Fibroblast of the conjunctiva (primary cell): Measurements from ENCODE around the gene ALDOA.

Experiments used
- DNase-seq: peaks from one replicate; pipeline ENCODE4 v3.0.0-alpha.2; 2010; ENCODE audit warnings: low read depth

Gene ALDOA

DNA sequence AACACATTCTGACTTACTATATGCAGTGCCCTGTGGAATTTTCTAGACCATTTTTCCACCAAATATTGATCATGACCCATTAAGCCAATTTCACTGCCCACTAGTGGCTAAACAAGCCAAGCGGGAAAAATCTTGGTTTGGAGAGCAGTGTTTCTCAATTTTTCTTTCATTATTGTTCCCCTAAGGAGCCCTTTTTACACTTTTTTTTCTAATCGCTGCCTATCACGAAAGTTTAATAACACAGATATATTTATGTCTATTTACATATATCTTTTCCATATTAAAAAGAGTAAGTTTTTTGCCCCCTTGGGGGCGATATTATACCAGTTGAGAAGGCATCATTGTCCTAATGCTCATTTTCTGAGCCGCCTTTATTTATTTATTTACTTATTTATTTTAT is 23.7 kb upstream of the ALDOA start:
- DNase-seq: no peak

DNA sequence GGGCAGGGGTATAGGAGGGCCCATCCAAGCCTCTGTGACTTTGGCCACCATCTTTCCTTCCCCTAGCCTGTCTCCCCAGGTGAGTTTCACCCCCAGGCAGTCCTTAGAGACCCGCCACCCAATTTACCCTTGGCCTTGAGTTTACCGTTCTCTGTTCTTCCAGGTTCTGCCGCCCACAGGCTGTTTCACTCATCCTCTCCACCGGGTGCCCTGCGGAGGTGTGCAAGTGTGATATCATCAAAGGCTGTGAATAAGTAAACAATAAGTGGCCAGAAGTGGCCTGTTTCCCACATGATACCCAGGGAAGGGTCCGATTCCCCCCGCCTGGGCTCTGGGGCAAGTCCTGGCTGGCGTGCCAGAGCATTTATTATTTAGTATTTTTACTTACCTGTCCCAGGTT is 19.4 kb upstream of the ALDOA start:
- DNase-seq: no peak

DNA sequence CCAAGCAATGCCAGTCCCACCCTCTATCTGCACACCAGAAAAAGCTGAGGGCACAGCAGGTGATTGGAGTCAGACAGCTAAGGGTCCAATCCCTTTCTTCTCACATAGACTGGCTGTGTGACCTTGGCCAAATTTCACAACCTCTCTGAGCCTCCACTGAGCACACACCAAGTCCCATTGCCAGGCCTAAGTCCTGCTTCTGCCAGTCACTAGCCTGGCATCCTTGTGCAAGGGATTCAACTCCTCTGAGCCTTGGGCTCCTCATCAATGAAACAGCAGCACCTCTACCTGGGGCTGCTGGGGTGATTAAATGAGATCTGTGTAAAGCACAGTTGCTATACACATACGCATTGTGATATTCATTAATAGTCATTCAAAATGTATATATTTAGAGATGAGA is 19.0 kb upstream of the ALDOA start:
- DNase-seq: no peak

DNA sequence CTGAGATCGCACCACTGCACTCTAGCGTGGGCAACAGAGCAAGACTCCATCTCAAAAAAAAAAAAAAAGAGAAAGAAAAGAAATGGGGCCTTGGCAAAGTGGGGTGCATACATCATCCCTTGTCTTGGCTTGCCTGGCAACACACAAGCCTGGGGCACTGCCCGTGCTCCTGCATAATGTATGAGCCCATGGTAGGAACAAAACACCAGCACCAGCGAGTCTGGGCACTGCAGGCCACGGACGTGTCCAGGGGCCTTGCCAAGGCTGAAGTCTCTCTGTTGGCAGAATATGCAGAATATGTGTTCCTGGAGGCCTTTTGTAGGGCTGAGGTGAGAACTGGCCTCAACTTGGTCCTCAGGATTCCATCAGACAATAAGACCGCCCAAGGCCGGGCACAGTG is 15.7 kb upstream of the ALDOA start:
- DNase-seq: no peak

DNA sequence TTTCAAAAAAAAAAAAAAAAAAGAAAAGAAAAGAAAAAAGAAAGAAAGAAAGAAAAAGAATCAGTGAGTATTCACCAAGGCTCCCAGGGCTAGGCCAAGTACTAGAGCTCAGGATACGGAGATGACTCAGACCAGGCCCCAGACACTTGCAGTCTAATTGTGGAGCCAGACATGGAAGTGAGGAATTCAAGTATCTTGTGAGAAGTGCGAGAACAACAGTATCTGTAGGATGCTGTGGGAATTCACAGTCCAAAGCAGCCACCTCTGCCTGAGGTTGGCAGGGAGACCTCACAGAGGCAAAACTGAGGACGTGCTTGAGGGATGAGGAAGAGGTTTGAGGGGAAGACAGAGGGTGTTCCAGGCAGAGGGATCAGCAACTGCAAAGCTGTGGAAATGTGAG is 14.0 kb upstream of the ALDOA start:
- DNase-seq: no peak

DNA sequence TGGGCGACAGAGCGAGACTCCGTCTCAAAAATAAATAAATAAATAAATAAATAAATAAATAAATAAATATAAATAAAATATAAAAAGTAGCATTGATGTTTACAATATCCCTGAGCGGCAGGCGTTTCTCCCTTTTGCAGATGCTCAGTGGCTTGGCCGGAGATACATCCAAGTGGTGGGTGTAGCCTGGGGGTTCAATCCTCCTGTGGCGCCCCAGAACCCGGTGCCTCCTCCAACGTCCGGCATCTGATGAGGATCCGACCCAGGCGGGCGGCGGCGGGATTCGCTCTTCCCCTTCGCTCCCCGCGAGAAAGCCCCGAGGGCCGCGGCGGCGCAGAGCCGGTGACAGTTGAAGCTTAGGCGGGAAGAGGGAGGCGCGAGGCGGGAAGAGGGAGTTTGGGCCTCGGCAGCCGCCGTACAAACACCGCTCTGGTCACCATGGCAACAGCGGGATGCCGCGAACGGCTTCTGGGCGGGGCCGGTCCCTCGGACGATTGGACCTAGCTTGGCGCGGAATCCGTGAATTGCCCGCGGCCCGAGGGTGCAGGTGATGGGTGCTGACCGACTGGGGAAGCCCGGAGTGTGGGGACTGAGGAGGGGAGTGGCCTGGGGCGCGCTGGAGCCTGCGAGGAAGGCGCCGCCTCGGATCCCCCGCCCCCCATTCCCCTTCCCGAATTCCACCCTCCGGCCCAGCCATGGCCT is 12.7 kb upstream of the ALDOA start:
- peak; percentile 80 for DNase-seq

DNA sequence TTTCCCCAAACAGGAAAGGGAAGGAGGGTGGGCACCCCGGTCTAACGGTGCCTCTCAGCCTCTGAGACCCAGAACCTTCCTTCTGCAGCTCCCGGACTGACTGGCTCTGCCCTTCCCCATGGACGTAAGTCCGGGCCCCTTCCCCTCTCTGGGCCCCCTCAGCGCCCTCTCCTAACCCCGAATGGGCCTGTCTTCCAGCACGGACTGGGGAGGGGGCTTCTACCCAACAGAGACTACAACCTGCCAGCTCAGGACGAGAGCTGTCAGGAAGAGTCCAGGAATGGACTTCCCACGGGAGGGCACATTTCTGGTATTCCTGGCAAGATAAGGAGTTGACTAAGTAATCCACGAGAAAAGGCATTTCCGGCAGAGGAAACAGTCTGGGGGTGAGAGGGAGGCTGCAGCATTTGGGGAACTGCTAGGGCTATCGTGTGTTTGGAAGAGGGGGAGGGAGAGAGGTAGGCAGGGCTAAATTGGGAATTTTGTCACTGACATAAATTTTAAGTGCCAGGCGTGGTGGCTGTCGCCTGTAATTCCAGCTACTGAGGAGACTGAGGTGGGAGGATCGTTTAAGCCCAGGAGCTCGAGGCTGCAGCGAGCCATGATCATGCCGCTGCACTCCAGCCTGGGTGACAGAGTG is 12.1 kb upstream of the ALDOA start:
- DNase-seq: no peak

DNA sequence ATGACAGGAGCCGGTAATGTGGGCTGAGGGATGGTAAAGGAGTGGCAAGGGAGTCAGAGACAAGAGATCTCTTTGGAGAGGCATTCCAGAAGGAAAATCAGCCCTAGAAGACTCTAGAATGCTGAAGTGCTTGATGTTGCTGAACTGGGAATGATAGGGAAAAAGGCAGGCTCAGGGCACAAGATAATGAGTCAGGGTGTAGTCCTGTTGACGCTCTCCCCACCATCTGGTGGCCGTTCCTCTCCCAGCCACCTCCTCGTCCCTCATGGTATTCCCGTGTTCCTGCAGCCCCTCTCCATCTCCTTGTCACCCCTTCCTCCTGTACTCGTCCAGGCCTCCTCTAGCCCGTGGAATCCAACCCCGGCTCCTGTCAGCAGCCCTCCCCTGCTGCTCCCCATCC is 11.1 kb upstream of the ALDOA start:
- DNase-seq: no peak

DNA sequence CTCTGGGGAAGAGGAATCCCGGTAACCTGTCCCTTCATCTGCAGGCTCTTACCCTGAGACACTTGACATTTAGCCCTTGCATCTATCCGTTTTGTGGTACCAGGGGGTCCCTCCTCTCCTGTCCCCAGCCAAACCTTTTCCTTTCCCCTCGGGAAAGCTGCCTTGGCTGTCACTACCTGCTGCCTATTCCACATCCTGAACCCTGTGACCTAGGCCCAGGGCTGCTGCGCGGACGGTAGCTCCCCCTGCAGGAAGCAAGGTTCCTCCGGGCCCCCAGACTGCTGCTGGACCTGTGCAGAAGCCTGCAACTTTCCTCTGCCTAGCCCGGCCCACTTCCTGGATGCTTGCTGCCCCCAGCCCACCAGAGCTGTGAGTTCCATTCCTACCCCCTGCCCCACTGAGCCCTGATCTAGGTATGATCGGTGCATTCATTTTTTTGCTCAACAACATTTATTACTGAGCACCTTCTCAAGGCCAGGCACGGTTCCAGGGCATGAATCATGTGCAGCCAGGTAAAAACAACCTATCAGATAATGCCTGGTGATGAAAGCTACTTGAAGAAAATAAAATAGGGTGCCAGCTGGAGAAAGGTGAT is 10.5 kb upstream of the ALDOA start:
- DNase-seq: no peak

DNA sequence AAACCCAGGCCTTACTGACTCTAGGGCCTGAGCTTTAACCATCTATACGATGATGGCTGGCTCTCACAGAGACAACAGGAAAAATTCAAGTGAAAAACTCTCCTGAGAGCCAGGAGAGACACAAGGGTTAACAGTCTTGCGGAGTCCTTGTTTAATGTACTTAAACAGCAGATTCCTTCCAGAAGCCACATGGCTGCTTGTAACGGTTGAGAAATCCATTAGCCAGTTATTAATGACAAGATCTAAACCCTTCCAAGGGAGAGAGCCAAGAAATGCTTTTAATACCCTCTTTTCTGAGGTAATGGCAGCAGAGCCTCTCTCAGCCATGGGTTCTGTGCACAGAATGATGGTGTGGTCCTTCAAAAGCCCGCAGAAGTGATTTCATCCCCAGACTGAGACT is 5.2 kb upstream of the ALDOA start:
- DNase-seq: no peak

DNA sequence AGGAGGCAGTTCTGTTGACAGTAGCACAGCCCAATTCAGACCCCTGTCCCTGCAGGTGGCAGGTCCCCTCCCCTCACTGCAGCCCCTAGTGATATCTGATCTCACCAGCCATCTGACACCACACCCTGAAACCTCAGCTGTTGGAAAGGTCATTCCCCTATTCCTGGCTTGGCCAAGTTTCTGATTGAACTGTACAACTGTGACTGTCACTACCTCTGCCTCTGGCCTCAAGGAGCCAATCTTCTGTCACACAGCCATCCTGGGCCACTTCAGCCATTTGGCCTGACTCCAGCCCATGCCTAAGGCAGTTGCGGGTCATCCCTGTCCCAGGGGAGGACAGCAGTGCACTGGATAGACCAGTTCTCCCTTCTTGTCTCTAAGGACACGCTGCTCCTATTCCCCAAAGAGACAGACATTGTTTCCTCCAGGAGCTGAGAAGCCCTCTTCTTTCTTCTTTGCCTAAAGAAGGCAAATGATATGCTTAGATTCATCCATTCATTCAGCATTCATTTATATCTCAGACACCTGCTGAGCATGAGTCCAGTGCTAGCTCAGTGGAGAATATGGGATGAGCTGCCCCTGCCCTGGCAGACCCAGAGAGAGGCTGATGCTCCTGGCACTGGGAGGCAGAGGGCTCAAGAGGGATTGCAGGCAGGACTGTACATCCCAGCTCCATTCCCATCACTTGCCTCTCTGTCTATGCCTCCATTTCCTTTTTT is 4.6 kb upstream of the ALDOA start:
- no peak for DNase-seq

DNA sequence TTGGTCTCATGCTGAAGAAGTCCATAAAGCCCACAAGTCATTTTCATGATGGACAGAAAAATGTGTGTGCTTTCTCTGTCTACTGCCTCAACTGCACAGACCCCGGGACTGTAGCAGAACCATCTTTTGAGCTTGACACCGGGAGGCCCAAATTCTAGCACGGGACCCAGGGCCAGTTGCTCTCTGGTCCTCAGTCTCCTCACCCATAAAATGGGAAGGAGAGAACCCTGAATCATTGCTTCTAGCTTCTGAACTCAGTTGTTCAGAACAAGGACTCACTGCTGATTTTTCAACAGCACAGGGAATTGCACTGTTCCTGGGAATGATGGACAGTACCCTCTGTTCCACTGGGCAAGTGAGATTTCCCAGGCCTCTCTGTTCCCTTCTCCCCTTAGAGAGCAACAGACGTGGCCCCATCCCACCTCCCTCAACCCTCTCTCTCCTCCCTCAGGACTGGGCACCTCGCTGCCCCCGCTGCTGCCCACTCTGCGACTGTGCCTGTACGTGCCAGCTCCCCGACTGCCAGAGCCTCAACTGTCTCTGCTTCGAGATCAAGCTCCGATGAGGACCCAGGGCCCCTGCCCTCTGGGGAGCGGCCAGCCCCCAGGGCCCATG is 2.2 kb upstream of the ALDOA start:
- DNase-seq: no peak

DNA sequence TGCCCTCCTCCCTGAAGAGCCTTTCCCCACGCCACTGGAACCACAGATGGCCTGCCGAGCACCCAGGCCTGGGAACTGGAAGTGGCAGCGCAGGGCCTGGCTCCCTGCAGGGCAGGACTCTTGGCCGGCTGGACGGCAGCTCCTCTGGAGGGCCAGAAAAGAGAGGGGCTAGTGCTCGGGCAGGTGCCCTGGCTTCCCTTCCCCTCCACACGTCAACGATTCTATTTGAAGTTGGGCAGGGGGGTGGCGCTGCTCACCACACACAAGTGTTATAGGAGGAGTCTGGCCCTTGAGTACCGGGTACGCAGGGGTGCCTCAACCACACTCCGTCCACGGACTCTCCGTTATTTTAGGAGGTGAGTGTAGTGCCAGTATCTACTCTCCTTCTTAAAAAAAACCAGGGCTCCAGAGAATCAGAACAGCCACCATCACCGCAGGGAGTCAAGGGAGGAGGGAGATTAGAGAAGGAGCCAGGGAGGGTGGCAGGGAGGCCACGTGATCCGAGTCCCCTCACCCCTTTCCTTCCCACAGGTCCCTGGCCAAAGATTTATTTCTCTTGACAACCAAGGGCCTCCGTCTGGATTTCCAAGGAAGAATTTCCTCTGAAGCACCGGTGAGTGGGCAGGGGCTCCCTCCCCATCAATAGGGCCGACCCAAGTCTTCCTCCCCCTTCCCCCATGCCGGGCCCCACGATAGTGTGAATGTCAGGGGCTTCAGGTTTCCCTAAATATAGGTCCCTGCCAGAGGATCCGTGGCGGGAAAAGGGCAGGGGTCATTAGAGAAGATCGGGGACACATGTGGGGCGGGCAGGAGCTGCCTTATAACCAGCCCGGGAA is 1.4 kb upstream of the ALDOA start:
- DNase-seq: no peak

DNA sequence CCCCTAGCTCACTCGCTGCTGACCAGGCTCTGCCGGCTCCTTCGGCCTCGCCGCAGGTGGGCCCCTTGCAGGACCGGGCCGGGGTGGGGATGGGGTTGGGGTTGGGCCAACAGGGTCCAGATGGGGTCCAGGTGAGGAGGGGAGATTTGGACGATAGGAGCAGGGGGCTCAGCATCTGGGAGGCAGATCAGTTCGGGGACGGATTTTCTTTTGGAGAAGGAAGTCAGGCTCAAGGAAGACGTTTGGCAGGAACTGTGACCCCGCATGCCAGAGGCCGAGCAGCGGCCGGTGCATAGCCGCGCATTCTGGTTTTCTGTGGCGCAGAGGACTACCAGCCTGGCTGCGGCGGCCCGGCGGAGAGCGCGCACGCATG is 845 bp upstream of the ALDOA start:
- no peak for DNase-seq

DNA sequence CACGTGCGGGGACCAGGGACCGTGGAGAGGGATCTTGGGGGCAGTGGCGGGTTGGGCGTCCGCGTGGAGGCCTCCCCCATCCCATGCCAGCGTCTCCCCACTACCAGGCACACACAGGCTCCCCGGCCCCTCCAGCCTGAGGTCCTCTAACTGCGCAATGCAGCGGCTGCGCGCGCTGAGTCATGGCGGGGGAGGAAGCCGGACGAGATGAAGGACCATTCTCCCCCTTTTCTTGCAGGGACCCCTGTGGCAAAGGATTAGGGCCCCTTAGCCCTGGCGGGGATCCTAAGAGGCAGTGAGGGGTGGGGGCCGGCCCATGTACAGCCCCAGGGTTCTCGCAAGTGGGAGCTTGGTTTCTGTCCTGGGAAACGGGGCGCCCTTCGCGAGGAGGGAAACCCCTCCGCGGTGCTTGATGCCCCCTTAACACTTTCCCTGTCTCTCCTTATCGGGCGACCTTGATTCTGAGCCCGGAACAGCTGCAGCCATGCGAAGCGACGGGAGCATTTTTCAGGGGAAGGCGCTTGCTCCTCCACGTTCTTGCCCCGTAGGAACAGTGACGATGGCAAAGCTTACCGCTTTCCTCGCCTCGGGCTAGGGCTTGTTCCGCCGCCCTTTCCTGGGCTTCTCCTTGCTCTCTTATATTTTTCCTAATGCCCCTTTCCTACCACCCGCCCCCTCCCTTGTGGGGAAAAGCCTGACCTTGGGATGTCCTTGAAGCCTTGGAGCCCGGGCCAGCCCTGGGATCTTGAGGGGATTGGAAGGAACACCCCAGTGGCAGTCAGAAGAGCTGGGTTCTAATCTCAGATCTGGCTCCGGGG is 592 bp downstream of the ALDOA start:
- no peak for DNase-seq

DNA sequence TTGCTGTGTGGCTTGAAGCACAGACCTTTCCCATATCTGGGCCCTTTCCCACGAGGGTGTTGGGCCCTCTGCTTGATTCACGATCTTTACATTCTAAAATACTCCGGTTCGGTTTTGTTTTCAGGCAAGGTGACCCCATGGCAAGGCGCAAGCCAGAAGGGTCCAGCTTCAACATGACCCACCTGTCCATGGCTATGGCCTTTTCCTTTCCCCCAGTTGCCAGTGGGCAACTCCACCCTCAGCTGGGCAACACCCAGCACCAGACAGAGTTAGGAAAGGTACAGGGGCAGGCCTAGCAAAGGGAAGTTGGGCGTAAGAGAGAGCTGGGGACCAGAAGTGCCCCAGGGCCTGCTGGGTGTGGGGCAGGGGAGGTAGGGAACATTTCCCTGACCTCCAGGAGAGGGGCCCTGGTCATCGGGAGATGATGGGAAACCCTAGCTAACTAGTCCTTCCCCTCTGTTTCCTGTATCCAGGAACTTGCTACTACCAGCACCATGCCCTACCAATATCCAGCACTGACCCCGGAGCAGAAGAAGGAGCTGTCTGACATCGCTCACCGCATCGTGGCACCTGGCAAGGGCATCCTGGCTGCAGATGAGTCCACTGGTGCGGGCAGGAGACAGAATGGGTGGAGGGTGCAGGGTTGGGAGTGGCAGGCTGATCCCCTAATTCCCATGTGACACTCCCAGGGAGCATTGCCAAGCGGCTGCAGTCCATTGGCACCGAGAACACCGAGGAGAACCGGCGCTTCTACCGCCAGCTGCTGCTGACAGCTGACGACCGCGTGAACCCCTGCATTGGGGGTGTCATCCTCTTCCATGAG is 1.4 kb downstream of the ALDOA start:
- no peak for DNase-seq

DNA sequence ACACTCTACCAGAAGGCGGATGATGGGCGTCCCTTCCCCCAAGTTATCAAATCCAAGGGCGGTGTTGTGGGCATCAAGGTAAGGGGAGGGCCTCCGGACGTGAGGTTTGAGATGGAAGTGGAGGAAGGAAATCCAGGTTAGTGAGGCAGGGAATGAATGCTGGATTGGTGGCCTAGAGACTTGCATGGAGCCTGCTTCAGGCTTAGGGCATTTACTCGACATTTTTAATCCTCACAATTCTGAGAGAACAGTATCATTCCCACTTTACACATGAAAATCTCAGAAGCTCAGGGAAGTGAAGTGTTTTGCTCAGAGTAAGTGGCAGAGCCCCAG is 2.0 kb downstream of the ALDOA start:
- no peak for DNase-seq

DNA sequence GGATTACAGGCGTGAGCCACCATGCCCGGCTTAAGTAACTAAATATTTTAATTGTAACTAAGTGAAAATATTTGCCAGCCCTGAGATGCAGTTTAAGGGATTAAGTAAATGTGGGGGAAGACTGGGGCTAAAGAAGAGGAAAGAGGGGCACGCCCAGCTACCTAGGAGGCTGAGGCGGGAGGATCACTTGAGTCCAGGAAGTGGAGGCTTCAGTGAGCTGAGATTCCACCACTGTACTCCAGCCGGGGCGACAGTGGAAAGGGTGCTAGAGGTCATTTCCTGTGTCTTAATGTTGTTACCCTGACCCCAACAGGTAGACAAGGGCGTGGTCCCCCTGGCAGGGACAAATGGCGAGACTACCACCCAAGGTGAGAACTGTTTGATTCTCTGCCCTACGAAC is 2.8 kb downstream of the ALDOA start:
- no peak for DNase-seq

DNA sequence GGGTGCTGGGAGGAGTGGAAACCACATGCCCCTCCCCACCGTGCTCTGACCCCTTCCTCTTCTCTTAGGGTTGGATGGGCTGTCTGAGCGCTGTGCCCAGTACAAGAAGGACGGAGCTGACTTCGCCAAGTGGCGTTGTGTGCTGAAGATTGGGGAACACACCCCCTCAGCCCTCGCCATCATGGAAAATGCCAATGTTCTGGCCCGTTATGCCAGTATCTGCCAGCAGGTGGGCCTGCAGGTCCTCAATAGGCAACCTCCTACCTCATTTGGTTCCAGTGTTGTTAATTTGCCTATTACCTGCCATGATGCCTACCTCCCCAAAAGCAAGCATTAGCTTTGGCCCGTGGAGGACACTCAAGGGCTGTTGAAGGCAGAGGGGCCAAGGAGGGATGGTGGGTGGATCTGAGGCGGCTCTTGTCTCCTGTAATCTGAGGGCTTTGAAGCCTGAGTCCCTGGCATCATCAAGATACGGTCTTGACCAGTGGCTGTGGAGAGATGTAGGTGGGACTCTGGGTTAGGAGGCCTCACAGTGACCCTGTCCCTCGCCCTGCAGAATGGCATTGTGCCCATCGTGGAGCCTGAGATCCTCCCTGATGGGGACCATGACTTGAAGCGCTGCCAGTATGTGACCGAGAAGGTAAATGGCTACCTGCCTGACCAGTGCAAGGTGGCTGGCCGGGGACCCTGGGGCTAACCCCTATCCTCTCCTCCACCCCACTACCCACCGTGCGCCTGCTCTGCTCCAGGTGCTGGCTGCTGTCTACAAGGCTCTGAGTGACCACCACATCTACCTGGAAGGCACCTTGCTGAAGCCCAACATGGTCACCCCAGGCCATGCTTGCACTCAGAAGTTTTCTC is 3.4 kb downstream of the ALDOA start:
- no peak for DNase-seq
